K562 (cell line): ENCODE results near the gene SLC10A3. TPM values are rescaled to one million over a fixed set of nuclear protein-coding genes. Genes with fewer than 3 reads are reported as not detected.

Source experiments
- ATAC-seq: fragments of 200-7000 bp; cut with Tn5 transposase; 3 replicates; pipeline ENCODE4 v1.9.1; 2020; ENCODE audit warnings: moderate library complexity
- BruUV-seq: library from RNA; stranded (reverse); fragments of 400-500 nt; replicated peaks from 2 replicates; lab custom pipeline; 2021; lab: Mats Ljungman, UMichigan
- CTCF ChIA-PET: fragments of 300-600 bp; formaldehyde crosslinking; extraction: SDS; loops from one replicate; lab custom pipeline; 2021; ENCODE audit warnings: low intra/inter-chr PET ratio; lab: Yijun Ruan, JAX
- POLR2A ChIA-PET: fragments of 300-600, 350-650 bp; sonication (Branson Sonifier 250); formaldehyde crosslinking; extraction: SDS; loops from one replicate; lab custom pipeline; 2021; ENCODE audit warnings: antibody characterized with exemption, inconsistent platforms; lab: Yijun Ruan, JAX
- DNase-seq, 4 experiments: peaks; one replicate each; pipeline versions ENCODE4 v3.0.0 to v3.0.0-alpha.2; 2011 to 2018; ENCODE audit warnings: low spot score in 3 of 4, mixed read lengths in 3 of 4; ENCODE audit errors: extremely low read depth in 1 of 4
- FAIRE-seq: peaks from 2 replicates; lab custom pipeline; 2011; peaks lifted over from hg19 to GRCh38; lab: Jason Lieb, UNC
- H2AFZ ChIP-seq: 2 replicates; pipeline ENCODE4 v1.6.0; 2011; ENCODE audit warnings: low read depth, low read length, control low read depth, inconsistent platforms
- H3K27ac ChIP-seq: fragments of 200-600 bp; 3 replicates; pipeline ENCODE4 v1.8.0; 2011; ENCODE audit warnings: low read depth, mild to moderate bottlenecking, control low read depth, inconsistent platforms, low read length, moderate library complexity, mixed read lengths; ENCODE audit errors: extremely low read depth
- H3K27me3 ChIP-seq, 2 experiments: fragments of 300-600 bp in 1 of 2; 2 replicates in 1 of 2; 3 replicates in 1 of 2; pipeline versions ENCODE4 v1.6.0 to v1.8.0; 2011; ENCODE audit warnings: inconsistent platforms in 2 of 2, low read length in 2 of 2, mild to moderate bottlenecking in 1 of 2, mixed read lengths in 1 of 2, moderate library complexity in 1 of 2; ENCODE audit not compliant: control insufficient read depth in 2 of 2, insufficient read depth in 2 of 2
- H3K36me3 ChIP-seq: fragments of 300-600 bp; 3 replicates; pipeline ENCODE4 v1.8.0; 2011; ENCODE audit warnings: mild to moderate bottlenecking, low read length, inconsistent platforms; ENCODE audit not compliant: control insufficient read depth, insufficient read depth
- H3K4me1 ChIP-seq, 2 experiments: fragments of 200-600 bp in 1 of 2; replicated peaks in 1 of 2; 2 replicates in 1 of 2; 3 replicates in 1 of 2; pipeline versions ENCODE4 v1.5.1 to v1.8.0; 2011; ENCODE audit warnings: inconsistent platforms in 2 of 2, low read length in 2 of 2, mild to moderate bottlenecking in 1 of 2, mixed read lengths in 1 of 2, moderate library complexity in 1 of 2; ENCODE audit not compliant: control insufficient read depth in 2 of 2, insufficient read depth in 2 of 2
- H3K4me2 ChIP-seq: 2 replicates; pipeline ENCODE4 v1.6.1; 2011; ENCODE audit warnings: low read length, control low read depth, inconsistent platforms, mixed read lengths; ENCODE audit not compliant: insufficient read depth
- H3K4me3 ChIP-seq: fragments of 200-600 bp; sonication (generic), shearing (Covaris generic); 2 replicates; pipeline ENCODE4 v1.5.1; 2016; ENCODE audit warnings: control low read depth, inconsistent platforms
- H3K79me2 ChIP-seq: fragments of 200-600 bp; 3 replicates; pipeline ENCODE4 v1.8.0; 2011; ENCODE audit warnings: low read length, inconsistent platforms; ENCODE audit not compliant: control insufficient read depth, insufficient read depth
- H3K9ac ChIP-seq, 2 experiments: 2 replicates each; pipeline versions ENCODE4 v1.6.0 to v1.6.1; 2011; ENCODE audit warnings: low read depth in 2 of 2, low read length in 2 of 2, control low read depth in 1 of 2, inconsistent platforms in 1 of 2, mild to moderate bottlenecking in 1 of 2, mixed read lengths in 1 of 2; ENCODE audit not compliant: insufficient read depth in 1 of 2
- H3K9me1 ChIP-seq: one replicate; pipeline ENCODE4 v1.6.0; 2011; ENCODE audit warnings: inconsistent platforms, mild to moderate bottlenecking, low read length, moderate library complexity; ENCODE audit not compliant: control insufficient read depth, insufficient read depth
- H3K9me3 ChIP-seq: replicated peaks from 2 replicates; pipeline ENCODE4 v1.5.1; 2011; ENCODE audit warnings: low read depth, low read length, inconsistent platforms; ENCODE audit not compliant: control insufficient read depth, insufficient read depth
- H4K20me1 ChIP-seq: replicated peaks from 2 replicates; pipeline ENCODE4 v1.6.1; 2011; ENCODE audit warnings: low read length, inconsistent platforms, mixed read lengths; ENCODE audit not compliant: control insufficient read depth, insufficient read depth
- FOXA1 ChIP-seq: fragments of 450-650 bp; IDR thresholded peaks from 2 replicates; pipeline ENCODE4 v1.6.1; 2016; ENCODE audit warnings: mild to moderate bottlenecking, borderline replicate concordance
- HDGF ChIP-seq: fragments of 450-650 bp; IDR thresholded peaks from 2 replicates; pipeline ENCODE4 v1.6.1; 2016
- MTA2 ChIP-seq: fragments of 450-650 bp; IDR thresholded peaks from 2 replicates; pipeline ENCODE4 v1.6.1; 2016; ENCODE audit warnings: low read depth
- RBFOX2 ChIP-seq: fragments of 200-400 bp; formaldehyde crosslinking; IDR thresholded peaks from 2 replicates; pipeline ENCODE4 v1.6.1; 2017; ENCODE audit warnings: low read depth, mild to moderate bottlenecking, low read length, moderate library complexity
- ZNF75A ChIP-seq: fragments of 450-650 bp; formaldehyde crosslinking; IDR thresholded peaks from 2 replicates; pipeline ENCODE4 v1.4.0; 2020; ENCODE audit warnings: mild to moderate bottlenecking
- WGBS: fragments of 100-300 bp; shearing (Covaris generic); methylation state at CpG from one replicate; pipeline ENCODE4 v1.1.6; 2016; ENCODE audit warnings: low coverage, mixed read lengths; ENCODE audit not compliant: insufficient coverage; ENCODE audit errors: missing lambda C conversion rate; 5-methylcytosine and 5-hydroxymethylcytosine counted together
- in situ Hi-C: fragments of 300-500 bp; cut with MboI; formaldehyde crosslinking; loops from 4 replicates; pipeline ENCODE4 v1.15.0; 2018; ENCODE audit warnings: inconsistent platforms, mixed read lengths
- intact Hi-C: fragments of 100-400 bp; cut with micrococcal nuclease; formaldehyde crosslinking; loops from 2 replicates; pipeline ENCODE4 v1.14.2; 2022
- polyA plus RNA-seq, 8 experiments: library from polyadenylated mRNA; depleted of rRNA in 4 of 8; stranded (reverse) in 5 of 8; unstranded in 3 of 8; fragments of >200 nt; fragmentation: Nextera tagmentation in 2 of 8; fragmentation: Illumina TruSeq in 1 of 8; extraction: Ambion mirVana in 2 of 8; extraction: Trizol in 1 of 8; gene quantifications; 2 replicates each; pipeline versions ENCODE4 v1.2.1 to v1.2.3, GENCODE V29; 2011 to 2014; ENCODE audit warnings: inconsistent platforms in 1 of 8, missing spikeins in 1 of 8
- total RNA-seq, 7 experiments: library from RNA; depleted of rRNA in 6 of 7; stranded (reverse); fragments of >200 nt in 6 of 7; fragmentation: Illumina TruSeq in 2 of 7; extraction: Trizol in 2 of 7; gene quantifications; 2 replicates each; pipeline versions ENCODE4 v1.2.1 to v1.2.3, GENCODE V29; 2011 to 2021; ENCODE audit warnings: low replicate concordance in 1 of 7
- TF ChIP-seq, protein P1 (sequence below): fragments of 450-650 bp; IDR thresholded peaks from 2 replicates; pipeline ENCODE4 v1.6.1; 2017; ENCODE audit warnings: antibody characterized with exemption

SLC10A3 gene
- total and polyA plus RNA-seq, 9 of the 15 experiments (the other 6 are each of a cell fraction or from before 2014, with no cell fraction given): 5.2 to 30.6 (median 16.7) TPM

DNA sequence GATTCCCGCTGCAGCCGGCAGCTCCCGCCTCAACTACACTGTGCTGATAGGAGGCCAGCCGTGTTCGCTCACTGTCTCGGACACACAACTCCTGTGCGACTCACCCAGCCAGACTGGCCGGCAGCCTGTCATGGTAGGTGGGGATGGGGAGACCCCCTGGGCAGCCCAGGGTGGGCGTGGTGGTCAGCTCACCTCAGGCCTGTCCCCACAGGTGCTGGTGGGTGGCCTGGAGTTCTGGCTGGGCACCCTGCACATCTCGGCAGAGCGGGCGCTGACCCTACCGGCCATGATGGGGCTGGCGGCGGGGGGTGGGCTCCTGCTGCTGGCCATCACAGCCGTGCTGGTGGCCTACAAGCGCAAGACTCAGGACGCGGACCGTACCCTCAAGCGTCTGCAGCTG, 22.9 kb downstream of the SLC10A3 start:
- intact Hi-C loops: no loop called here
- CTCF ChIA-PET: no interaction called here
- no TSS peak for BruUV-seq

DNA sequence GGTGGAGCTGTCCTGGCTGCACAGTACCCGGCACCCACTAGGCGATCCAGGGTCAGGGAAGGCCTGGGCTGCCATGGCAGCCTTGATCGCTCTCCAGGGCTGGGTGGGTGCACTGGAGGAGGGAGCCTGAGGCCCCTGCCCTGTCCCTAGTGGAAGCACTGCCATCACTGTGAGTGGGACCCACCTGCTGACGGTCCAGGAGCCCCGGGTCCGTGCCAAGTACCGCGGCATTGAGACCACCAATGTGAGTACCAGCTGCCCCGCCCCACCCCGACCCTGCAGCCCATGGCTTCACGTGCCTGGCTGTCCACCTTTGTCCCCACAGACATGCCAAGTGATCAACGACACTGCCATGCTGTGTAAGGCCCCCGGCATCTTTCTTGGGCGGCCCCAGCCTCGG, 23.5 kb downstream of the SLC10A3 start:
- no TSS peak for BruUV-seq
- no peak overlapping the region for H3K27ac ChIP-seq
- ChIA-PET CTCF (no interaction called here), POLR2A (interaction anchor here (1.9 kb wide), 1 partner anchor 12 kb away, joined by 4 read pairs; the partner anchor contains the start of gene LAGE3)
- no peaks in the 10 kb centered on the region for H3K79me2 ChIP-seq
- DNase-seq: no peak
- no peak overlapping the region for H3K4me3 ChIP-seq
- H3K4me1 ChIP-seq: peaks cover 0 to 10% of the 10 kb centered on the region in 2 experiments; a peak in 1 of 5 replicates
- H4K20me1 ChIP-seq: no peaks in the 10 kb centered on the region
- FAIRE-seq: no peak
- in situ Hi-C loops (no loop called here), intact Hi-C loops (no loop called here)
- WGBS: 93% methylated on average over 10 of the region's 15 CpGs
- ATAC-seq: no peak
- H3K27me3 ChIP-seq: no peaks in the 10 kb centered on the region
- no peaks in the 10 kb centered on the region for H3K9me1 ChIP-seq
- no peak overlapping the region for H3K4me2 ChIP-seq
- no peaks in the 10 kb centered on the region for H3K9me3 ChIP-seq
- H3K9ac ChIP-seq: no peak overlapping the region; a peak in 1 of 4 replicates
- H3K36me3 ChIP-seq: peaks cover 86% of the 10 kb centered on the region; the same call in 2 of the 3 replicates
- TF ChIP-seq, protein P1, sequence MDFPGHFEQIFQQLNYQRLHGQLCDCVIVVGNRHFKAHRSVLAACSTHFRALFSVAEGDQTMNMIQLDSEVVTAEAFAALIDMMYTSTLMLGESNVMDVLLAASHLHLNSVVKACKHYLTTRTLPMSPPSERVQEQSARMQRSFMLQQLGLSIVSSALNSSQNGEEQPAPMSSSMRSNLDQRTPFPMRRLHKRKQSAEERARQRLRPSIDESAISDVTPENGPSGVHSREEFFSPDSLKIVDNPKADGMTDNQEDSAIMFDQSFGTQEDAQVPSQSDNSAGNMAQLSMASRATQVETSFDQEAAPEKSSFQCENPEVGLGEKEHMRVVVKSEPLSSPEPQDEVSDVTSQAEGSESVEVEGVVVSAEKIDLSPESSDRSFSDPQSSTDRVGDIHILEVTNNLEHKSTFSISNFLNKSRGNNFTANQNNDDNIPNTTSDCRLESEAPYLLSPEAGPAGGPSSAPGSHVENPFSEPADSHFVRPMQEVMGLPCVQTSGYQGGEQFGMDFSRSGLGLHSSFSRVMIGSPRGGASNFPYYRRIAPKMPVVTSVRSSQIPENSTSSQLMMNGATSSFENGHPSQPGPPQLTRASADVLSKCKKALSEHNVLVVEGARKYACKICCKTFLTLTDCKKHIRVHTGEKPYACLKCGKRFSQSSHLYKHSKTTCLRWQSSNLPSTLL: no peak
- no peak for TF ChIP-seq FOXA1
- H2AFZ ChIP-seq: no peak overlapping the region

More for the DNA sequence above, 22.9 kb downstream of the SLC10A3 start:
- DNase-seq: no peak
- FAIRE-seq: no peak
- Histone ChIP-seq H3K9me1 (no peaks in the 10 kb centered on the region), H2AFZ (no peak overlapping the region), H3K27me3 (no peaks in the 10 kb centered on the region), H3K4me2 (no peak overlapping the region), H4K20me1 (no peaks in the 10 kb centered on the region), H3K79me2 (no peaks in the 10 kb centered on the region), H3K36me3 (peaks cover 84% of the 10 kb centered on the region; the same call in 2 of the 3 replicates), H3K4me3 (no peak overlapping the region), H3K4me1 (peaks cover 0 to 9% of the 10 kb centered on the region in 2 experiments; a peak in 1 of 5 replicates), H3K9ac (no peak overlapping the region), H3K27ac (no peak overlapping the region), H3K9me3 (no peaks in the 10 kb centered on the region)
- WGBS: 93% methylated on average over 10 of the region's 21 CpGs
- TF ChIP-seq HDGF: no peak
- TF ChIP-seq ZNF75A (CRISPR knock-in tag): no peak
- no peak for TF ChIP-seq MTA2
- peak; percentile 42; the same call in 1 of the 2 replicates for TF ChIP-seq RBFOX2
- ATAC-seq: no peak
- in situ Hi-C loops: no loop called here
- POLR2A ChIA-PET: interaction anchor here (1.9 kb wide), 1 partner anchor 11 kb away, joined by 4 read pairs; the partner anchor contains the start of gene LAGE3
